WTC11 (cell line): Measurements from ENCODE around the gene MCF2L. TPM values are rescaled to one million over a fixed set of nuclear protein-coding genes. Genes with fewer than 3 reads are reported as not detected.

Experiments
- ATAC-seq: fragments of 200-7000 bp; cut with Tn5 transposase; 2 replicates; pipeline ENCODE4 v1.10.0; 2021; ENCODE audit warnings: mild to moderate bottlenecking, moderate library complexity
- CTCF ChIA-PET: fragments of 300-600 bp; sonication (Branson Sonifier 250); formaldehyde crosslinking; loops from one replicate; lab custom pipeline; 2021; ENCODE audit warnings: antibody characterized with exemption; lab: Charles Lee
- POLR2A ChIA-PET: fragments of 350-600 bp; sonication (Branson Sonifier 250); formaldehyde crosslinking; loops from one replicate; lab custom pipeline; 2021; ENCODE audit warnings: antibody characterized with exemption; lab: Charles Lee
- DNase-seq: peaks from one replicate; pipeline ENCODE4 v3.0.0; 2021; ENCODE audit warnings: low spot score
- H3K27ac Mint-ChIP-seq: 2 replicates; pipeline ENCODE4 v1.8.0; 2021; ENCODE audit warnings: mixed read lengths
- H3K27me3 Mint-ChIP-seq: 2 replicates; pipeline ENCODE4 v1.8.0; 2021; ENCODE audit warnings: low read depth, mild to moderate bottlenecking, moderate library complexity, mixed read lengths
- H3K36me3 Mint-ChIP-seq: 2 replicates; pipeline ENCODE4 v1.8.0; 2021; ENCODE audit warnings: mixed read lengths
- H3K4me1 Mint-ChIP-seq: 2 replicates; pipeline ENCODE4 v1.8.0; 2022; ENCODE audit warnings: mixed read lengths
- H3K4me3 Mint-ChIP-seq: 2 replicates; pipeline ENCODE4 v1.8.0; 2021; ENCODE audit warnings: mild to moderate bottlenecking, moderate library complexity, mixed read lengths
- H3K9me3 Mint-ChIP-seq: 2 replicates; pipeline ENCODE4 v1.8.0; 2021; ENCODE audit warnings: mixed read lengths
- ETV6 ChIP-seq: sonication (generic); formaldehyde crosslinking; IDR thresholded peaks from 2 replicates; pipeline ENCODE4 v1.8.1; 2022; ENCODE audit warnings: mild to moderate bottlenecking, missing genetic modification reagents
- JUN ChIP-seq: sonication (generic); formaldehyde crosslinking; IDR thresholded peaks from 2 replicates; pipeline ENCODE4 v1.8.0; 2023; ENCODE audit warnings: mild to moderate bottlenecking, missing genetic modification reagents
- ZBTB21 ChIP-seq: sonication (generic); formaldehyde crosslinking; IDR thresholded peaks from 2 replicates; pipeline ENCODE4 v1.8.1; 2023; ENCODE audit warnings: mild to moderate bottlenecking, missing genetic modification reagents, borderline replicate concordance
- ZNF219 ChIP-seq: sonication (generic); formaldehyde crosslinking; IDR thresholded peaks from 2 replicates; pipeline ENCODE4 v1.8.0; 2023; ENCODE audit warnings: missing genetic modification reagents, mild to moderate bottlenecking, borderline replicate concordance
- total RNA-seq: library from RNA; stranded (reverse); gene quantifications from 3 replicates; pipeline ENCODE4 v1.2.3, GENCODE V29; 2021
- TF ChIP-seq, protein P1 (sequence below): sonication (generic); formaldehyde crosslinking; IDR thresholded peaks from 2 replicates; pipeline ENCODE4 v1.8.0; 2022; ENCODE audit warnings: mild to moderate bottlenecking, missing genetic modification reagents
- TF ChIP-seq, protein P2 (sequence below): fragments of 250-450 bp; sonication (Bioruptor Pico); IDR thresholded peaks from 2 replicates; pipeline ENCODE4 v2.1.2; 2022; ENCODE audit warnings: mild to moderate bottlenecking, moderate library complexity
- TF ChIP-seq, protein P3 (sequence below): fragments of 250-450 bp; sonication (Bioruptor Pico); IDR thresholded peaks from 2 replicates; pipeline ENCODE4 v1.9.0; 2021; ENCODE audit warnings: mild to moderate bottlenecking
- TF ChIP-seq, protein P4 (sequence below): sonication (generic); formaldehyde crosslinking; IDR thresholded peaks from 2 replicates; pipeline ENCODE4 v1.8.0; 2022; ENCODE audit warnings: mild to moderate bottlenecking, missing genetic modification reagents
- TF ChIP-seq, protein P5 (sequence below): sonication (generic); formaldehyde crosslinking; IDR thresholded peaks from 2 replicates; pipeline ENCODE4 v1.8.0; 2023; ENCODE audit warnings: mild to moderate bottlenecking, missing genetic modification reagents
- TF ChIP-seq, protein P6 (sequence below): sonication (generic); formaldehyde crosslinking; IDR thresholded peaks from 2 replicates; pipeline ENCODE4 v1.8.1; 2023; ENCODE audit warnings: mild to moderate bottlenecking, missing genetic modification reagents, moderate library complexity
- TF ChIP-seq, protein P7 (sequence below): sonication (generic); formaldehyde crosslinking; IDR thresholded peaks from 2 replicates; pipeline ENCODE4 v1.8.0; 2023; ENCODE audit warnings: missing genetic modification reagents, mild to moderate bottlenecking, borderline replicate concordance
- TF ChIP-seq, protein P8 (sequence below): sonication (generic); formaldehyde crosslinking; IDR thresholded peaks from 2 replicates; pipeline ENCODE4 v1.8.0; 2023; ENCODE audit warnings: missing genetic modification reagents
- TF ChIP-seq, protein P9 (sequence below): sonication (generic); formaldehyde crosslinking; IDR thresholded peaks from 2 replicates; pipeline ENCODE4 v1.8.1; 2022; ENCODE audit warnings: low read depth, missing genetic modification reagents, borderline replicate concordance

The MCF2L gene
- total RNA-seq, 1 experiment from 2014 or later = 34.8 TPM

DNA sequence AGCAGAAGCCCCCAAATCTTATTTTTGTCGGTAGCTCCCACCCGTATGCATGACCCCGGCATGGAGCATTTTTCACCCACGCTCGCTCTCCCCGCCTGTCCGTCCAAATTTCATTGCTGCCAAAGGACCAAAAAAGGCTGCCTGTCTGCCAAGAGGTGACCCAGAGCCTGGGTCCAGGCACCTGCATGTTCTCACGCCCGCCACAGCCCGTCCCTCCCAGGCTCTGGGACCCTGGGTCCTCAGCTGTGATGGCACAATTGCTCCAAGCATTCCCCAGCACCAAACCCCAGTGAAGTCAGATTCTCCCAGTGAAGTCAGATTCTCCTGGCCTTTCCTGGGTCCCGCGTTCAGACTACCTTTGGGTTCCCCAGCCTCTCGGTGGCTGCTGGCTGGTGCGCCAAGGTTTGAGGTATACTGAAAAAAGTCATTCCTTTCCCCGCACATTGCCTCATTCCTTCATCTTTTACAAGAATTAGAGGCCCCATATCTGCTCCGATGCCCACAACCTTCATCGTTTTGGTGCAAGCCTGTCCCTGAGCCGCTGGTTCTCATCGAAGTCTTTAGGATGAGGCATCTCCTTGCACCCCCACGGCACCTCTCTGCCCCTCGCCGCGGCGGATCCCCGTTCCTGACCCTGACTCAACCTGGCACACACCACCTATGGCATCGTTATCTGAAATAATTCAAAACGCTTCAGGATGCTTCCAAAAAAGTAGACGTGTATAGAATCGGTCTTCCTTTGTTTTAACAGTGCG is 77.3 kb downstream of the MCF2L start (continued):
- TF ChIP-seq, protein P1, sequence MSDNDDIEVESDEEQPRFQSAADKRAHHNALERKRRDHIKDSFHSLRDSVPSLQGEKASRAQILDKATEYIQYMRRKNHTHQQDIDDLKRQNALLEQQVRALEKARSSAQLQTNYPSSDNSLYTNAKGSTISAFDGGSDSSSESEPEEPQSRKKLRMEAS (CRISPR knock-in tag) = no peak
- no peak for TF ChIP-seq ZNF219 (CRISPR knock-in tag)
- TF ChIP-seq, protein P2, sequence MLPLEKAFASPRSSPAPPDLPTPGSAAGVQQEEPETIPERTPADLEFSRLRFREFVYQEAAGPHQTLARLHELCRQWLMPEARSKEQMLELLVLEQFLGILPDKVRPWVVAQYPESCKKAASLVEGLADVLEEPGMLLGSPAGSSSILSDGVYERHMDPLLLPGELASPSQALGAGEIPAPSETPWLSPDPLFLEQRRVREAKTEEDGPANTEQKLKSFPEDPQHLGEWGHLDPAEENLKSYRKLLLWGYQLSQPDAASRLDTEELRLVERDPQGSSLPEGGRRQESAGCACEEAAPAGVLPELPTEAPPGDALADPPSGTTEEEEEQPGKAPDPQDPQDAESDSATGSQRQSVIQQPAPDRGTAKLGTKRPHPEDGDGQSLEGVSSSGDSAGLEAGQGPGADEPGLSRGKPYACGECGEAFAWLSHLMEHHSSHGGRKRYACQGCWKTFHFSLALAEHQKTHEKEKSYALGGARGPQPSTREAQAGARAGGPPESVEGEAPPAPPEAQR = no peak
- TF ChIP-seq, protein P3, sequence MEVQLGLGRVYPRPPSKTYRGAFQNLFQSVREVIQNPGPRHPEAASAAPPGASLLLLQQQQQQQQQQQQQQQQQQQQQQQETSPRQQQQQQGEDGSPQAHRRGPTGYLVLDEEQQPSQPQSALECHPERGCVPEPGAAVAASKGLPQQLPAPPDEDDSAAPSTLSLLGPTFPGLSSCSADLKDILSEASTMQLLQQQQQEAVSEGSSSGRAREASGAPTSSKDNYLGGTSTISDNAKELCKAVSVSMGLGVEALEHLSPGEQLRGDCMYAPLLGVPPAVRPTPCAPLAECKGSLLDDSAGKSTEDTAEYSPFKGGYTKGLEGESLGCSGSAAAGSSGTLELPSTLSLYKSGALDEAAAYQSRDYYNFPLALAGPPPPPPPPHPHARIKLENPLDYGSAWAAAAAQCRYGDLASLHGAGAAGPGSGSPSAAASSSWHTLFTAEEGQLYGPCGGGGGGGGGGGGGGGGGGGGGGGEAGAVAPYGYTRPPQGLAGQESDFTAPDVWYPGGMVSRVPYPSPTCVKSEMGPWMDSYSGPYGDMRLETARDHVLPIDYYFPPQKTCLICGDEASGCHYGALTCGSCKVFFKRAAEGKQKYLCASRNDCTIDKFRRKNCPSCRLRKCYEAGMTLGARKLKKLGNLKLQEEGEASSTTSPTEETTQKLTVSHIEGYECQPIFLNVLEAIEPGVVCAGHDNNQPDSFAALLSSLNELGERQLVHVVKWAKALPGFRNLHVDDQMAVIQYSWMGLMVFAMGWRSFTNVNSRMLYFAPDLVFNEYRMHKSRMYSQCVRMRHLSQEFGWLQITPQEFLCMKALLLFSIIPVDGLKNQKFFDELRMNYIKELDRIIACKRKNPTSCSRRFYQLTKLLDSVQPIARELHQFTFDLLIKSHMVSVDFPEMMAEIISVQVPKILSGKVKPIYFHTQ (CRISPR knock-in tag) = no peak
- TF ChIP-seq ZBTB21 (CRISPR knock-in tag) = no peak
- TF ChIP-seq, protein P4, sequence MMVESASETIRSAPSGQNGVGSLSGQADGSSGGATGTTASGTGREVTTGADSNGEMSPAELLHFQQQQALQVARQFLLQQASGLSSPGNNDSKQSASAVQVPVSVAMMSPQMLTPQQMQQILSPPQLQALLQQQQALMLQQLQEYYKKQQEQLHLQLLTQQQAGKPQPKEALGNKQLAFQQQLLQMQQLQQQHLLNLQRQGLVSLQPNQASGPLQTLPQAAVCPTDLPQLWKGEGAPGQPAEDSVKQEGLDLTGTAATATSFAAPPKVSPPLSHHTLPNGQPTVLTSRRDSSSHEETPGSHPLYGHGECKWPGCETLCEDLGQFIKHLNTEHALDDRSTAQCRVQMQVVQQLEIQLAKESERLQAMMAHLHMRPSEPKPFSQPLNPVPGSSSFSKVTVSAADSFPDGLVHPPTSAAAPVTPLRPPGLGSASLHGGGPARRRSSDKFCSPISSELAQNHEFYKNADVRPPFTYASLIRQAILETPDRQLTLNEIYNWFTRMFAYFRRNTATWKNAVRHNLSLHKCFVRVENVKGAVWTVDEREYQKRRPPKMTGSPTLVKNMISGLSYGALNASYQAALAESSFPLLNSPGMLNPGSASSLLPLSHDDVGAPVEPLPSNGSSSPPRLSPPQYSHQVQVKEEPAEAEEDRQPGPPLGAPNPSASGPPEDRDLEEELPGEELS (CRISPR knock-in tag) = no peak
- TF ChIP-seq, protein P5, sequence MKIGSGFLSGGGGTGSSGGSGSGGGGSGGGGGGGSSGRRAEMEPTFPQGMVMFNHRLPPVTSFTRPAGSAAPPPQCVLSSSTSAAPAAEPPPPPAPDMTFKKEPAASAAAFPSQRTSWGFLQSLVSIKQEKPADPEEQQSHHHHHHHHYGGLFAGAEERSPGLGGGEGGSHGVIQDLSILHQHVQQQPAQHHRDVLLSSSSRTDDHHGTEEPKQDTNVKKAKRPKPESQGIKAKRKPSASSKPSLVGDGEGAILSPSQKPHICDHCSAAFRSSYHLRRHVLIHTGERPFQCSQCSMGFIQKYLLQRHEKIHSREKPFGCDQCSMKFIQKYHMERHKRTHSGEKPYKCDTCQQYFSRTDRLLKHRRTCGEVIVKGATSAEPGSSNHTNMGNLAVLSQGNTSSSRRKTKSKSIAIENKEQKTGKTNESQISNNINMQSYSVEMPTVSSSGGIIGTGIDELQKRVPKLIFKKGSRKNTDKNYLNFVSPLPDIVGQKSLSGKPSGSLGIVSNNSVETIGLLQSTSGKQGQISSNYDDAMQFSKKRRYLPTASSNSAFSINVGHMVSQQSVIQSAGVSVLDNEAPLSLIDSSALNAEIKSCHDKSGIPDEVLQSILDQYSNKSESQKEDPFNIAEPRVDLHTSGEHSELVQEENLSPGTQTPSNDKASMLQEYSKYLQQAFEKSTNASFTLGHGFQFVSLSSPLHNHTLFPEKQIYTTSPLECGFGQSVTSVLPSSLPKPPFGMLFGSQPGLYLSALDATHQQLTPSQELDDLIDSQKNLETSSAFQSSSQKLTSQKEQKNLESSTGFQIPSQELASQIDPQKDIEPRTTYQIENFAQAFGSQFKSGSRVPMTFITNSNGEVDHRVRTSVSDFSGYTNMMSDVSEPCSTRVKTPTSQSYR = no peak
- TF ChIP-seq, protein P6, sequence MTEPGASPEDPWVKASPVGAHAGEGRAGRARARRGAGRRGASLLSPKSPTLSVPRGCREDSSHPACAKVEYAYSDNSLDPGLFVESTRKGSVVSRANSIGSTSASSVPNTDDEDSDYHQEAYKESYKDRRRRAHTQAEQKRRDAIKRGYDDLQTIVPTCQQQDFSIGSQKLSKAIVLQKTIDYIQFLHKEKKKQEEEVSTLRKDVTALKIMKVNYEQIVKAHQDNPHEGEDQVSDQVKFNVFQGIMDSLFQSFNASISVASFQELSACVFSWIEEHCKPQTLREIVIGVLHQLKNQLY (CRISPR knock-in tag) = no peak
- TF ChIP-seq JUN (CRISPR knock-in tag) = no peak

DNA sequence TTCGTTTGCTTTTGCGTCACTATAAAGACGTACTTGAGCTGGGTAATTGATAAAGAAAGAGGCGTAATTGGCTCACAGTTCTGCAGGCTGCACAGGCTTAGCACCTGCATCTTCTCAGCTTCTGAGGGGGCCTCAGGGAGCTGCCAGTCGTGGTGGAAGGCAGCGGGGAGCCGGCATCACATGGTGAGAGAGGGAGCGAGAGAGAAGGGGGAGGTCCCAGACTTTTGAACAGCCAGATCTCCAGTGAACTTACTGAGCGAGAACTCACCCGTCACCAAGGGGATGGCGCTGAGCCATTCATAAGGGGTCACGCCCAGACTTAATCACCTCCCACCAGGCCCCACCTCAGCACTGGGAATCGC is 77.8 kb downstream of the MCF2L start:
- Mint-ChIP-seq H3K27ac (no peak overlapping the region), H3K4me1 (peaks cover 9% of the 10 kb centered on the region), H3K36me3 (no peaks in the 10 kb centered on the region), H3K9me3 (no peaks in the 10 kb centered on the region), H3K4me3 (no peak overlapping the region), H3K27me3 (no peaks in the 10 kb centered on the region; the same call in 1 of the 2 replicates)
- TF ChIP-seq, protein P7, sequence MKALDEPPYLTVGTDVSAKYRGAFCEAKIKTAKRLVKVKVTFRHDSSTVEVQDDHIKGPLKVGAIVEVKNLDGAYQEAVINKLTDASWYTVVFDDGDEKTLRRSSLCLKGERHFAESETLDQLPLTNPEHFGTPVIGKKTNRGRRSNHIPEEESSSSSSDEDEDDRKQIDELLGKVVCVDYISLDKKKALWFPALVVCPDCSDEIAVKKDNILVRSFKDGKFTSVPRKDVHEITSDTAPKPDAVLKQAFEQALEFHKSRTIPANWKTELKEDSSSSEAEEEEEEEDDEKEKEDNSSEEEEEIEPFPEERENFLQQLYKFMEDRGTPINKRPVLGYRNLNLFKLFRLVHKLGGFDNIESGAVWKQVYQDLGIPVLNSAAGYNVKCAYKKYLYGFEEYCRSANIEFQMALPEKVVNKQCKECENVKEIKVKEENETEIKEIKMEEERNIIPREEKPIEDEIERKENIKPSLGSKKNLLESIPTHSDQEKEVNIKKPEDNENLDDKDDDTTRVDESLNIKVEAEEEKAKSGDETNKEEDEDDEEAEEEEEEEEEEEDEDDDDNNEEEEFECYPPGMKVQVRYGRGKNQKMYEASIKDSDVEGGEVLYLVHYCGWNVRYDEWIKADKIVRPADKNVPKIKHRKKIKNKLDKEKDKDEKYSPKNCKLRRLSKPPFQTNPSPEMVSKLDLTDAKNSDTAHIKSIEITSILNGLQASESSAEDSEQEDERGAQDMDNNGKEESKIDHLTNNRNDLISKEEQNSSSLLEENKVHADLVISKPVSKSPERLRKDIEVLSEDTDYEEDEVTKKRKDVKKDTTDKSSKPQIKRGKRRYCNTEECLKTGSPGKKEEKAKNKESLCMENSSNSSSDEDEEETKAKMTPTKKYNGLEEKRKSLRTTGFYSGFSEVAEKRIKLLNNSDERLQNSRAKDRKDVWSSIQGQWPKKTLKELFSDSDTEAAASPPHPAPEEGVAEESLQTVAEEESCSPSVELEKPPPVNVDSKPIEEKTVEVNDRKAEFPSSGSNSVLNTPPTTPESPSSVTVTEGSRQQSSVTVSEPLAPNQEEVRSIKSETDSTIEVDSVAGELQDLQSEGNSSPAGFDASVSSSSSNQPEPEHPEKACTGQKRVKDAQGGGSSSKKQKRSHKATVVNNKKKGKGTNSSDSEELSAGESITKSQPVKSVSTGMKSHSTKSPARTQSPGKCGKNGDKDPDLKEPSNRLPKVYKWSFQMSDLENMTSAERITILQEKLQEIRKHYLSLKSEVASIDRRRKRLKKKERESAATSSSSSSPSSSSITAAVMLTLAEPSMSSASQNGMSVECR = no peak
- no peak for TF ChIP-seq ETV6 (CRISPR knock-in tag)
- TF ChIP-seq, protein P8, sequence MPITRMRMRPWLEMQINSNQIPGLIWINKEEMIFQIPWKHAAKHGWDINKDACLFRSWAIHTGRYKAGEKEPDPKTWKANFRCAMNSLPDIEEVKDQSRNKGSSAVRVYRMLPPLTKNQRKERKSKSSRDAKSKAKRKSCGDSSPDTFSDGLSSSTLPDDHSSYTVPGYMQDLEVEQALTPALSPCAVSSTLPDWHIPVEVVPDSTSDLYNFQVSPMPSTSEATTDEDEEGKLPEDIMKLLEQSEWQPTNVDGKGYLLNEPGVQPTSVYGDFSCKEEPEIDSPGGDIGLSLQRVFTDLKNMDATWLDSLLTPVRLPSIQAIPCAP (CRISPR knock-in tag) = no peak
- TF ChIP-seq, protein P9, sequence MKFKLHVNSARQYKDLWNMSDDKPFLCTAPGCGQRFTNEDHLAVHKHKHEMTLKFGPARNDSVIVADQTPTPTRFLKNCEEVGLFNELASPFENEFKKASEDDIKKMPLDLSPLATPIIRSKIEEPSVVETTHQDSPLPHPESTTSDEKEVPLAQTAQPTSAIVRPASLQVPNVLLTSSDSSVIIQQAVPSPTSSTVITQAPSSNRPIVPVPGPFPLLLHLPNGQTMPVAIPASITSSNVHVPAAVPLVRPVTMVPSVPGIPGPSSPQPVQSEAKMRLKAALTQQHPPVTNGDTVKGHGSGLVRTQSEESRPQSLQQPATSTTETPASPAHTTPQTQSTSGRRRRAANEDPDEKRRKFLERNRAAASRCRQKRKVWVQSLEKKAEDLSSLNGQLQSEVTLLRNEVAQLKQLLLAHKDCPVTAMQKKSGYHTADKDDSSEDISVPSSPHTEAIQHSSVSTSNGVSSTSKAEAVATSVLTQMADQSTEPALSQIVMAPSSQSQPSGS (CRISPR knock-in tag) = no peak
- CTCF ChIA-PET = no interaction called here
- POLR2A ChIA-PET = no interaction called here
- DNase-seq (no peak), ATAC-seq (no peak)
